Progenitor cell of endocrine pancreas (in vitro differentiated cells): ENCODE measurements around the gene PLCL1. TPM values are rescaled to one million over a fixed set of nuclear protein-coding genes. Genes with fewer than 3 reads are reported as not detected.

ENCODE experiments used
- DNase-seq: peaks from one replicate; pipeline ENCODE4 v3.0.0; 2021; ENCODE audit warnings: low spot score; ENCODE audit not compliant: unreplicated experiment
- H3K27ac Mint-ChIP-seq: 2 replicates; pipeline ENCODE4 v1.8.0; 2021; ENCODE audit warnings: mild to moderate bottlenecking, moderate library complexity, mixed read lengths
- H3K27me3 Mint-ChIP-seq: 2 replicates; pipeline ENCODE4 v1.8.0; 2021; ENCODE audit warnings: mixed read lengths
- H3K36me3 Mint-ChIP-seq: 2 replicates; pipeline ENCODE4 v1.8.0; 2022; ENCODE audit warnings: mixed read lengths; ENCODE audit not compliant: insufficient read depth
- H3K4me1 Mint-ChIP-seq: 2 replicates; pipeline ENCODE4 v1.8.0; 2021; ENCODE audit warnings: low read depth, mixed read lengths
- H3K4me3 Mint-ChIP-seq: 2 replicates; pipeline ENCODE4 v1.8.0; 2021; ENCODE audit warnings: low read depth, mild to moderate bottlenecking, moderate library complexity, mixed read lengths
- H3K9me3 Mint-ChIP-seq: 2 replicates; pipeline ENCODE4 v1.8.0; 2021; ENCODE audit warnings: low read depth, mixed read lengths
- total RNA-seq: library from RNA; stranded (reverse); gene quantifications from 2 replicates; pipeline ENCODE4 v1.2.1, GENCODE V29; 2021
- TF ChIP-seq, protein P1 (sequence below): fragments of 200-600 bp; sonication (generic); IDR thresholded peaks from one replicate; pipeline ENCODE4 v1.5.0; 2021; ENCODE audit warnings: antibody characterized with exemption, mild to moderate bottlenecking; ENCODE audit not compliant: unreplicated experiment

Gene PLCL1
- total RNA-seq, 1 donor from 2014 or later, result 48.3 TPM

DNA sequence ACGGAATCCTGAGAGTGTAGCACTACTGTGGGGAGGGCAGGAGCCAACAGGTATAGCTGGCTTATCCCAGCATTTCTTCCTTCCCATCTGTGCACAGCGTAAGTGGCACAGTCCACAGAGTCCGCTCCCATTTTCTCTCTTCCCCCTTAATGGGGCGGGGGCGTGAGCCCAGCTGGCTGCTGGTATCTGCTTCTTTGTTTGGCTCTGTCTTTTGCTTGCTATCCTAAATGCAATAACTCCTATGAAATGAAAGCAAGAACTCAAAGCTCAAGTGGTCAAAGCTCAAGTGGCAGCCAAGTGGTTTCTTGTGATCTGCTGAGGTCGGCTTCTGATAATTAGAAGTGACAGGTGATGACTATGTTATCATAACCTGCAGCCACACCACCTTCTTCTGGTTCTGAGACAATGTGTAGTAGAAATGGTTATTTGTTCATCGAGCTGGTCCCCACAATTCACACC, 192.7 kb downstream of the PLCL1 start:
- H3K36me3 Mint-ChIP-seq, result peaks cover 13% of the 10 kb centered on the region
- TF ChIP-seq, protein P1, sequence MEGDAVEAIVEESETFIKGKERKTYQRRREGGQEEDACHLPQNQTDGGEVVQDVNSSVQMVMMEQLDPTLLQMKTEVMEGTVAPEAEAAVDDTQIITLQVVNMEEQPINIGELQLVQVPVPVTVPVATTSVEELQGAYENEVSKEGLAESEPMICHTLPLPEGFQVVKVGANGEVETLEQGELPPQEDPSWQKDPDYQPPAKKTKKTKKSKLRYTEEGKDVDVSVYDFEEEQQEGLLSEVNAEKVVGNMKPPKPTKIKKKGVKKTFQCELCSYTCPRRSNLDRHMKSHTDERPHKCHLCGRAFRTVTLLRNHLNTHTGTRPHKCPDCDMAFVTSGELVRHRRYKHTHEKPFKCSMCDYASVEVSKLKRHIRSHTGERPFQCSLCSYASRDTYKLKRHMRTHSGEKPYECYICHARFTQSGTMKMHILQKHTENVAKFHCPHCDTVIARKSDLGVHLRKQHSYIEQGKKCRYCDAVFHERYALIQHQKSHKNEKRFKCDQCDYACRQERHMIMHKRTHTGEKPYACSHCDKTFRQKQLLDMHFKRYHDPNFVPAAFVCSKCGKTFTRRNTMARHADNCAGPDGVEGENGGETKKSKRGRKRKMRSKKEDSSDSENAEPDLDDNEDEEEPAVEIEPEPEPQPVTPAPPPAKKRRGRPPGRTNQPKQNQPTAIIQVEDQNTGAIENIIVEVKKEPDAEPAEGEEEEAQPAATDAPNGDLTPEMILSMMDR, result no peak
- no peak overlapping the region for H3K27ac Mint-ChIP-seq
- H3K27me3 Mint-ChIP-seq, result no peaks in the 10 kb centered on the region
- H3K9me3 Mint-ChIP-seq, result peaks cover 3% of the 10 kb centered on the region
- DNase-seq, result no peak
- no peak overlapping the region for H3K4me3 Mint-ChIP-seq
- H3K4me1 Mint-ChIP-seq, result peaks cover 13% of the 10 kb centered on the region

DNA sequence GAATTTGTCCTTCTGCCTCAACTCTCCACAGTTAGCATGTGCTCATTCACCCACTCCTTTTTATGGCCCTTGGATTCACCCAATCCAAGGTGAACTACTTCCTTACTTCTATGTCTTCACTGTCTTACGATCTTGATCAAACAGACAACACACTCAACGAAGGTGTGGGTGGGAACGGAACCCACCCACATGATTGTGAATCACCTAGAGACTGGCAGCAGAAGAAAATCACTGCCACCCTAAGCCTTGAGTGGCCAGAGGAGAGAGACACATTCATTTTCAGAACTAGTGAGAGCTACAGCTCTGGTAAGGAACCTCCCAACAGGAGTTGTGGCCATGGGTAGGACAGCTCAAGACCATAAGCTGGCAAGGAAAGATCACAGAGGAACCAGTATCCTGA, 194.3 kb downstream of the PLCL1 start:
- TF ChIP-seq, protein P1, result no peak
- Mint-ChIP-seq H3K27me3 (no peaks in the 10 kb centered on the region), H3K36me3 (peaks cover 8% of the 10 kb centered on the region), H3K4me3 (no peak overlapping the region), H3K9me3 (no peaks in the 10 kb centered on the region), H3K27ac (no peak overlapping the region), H3K4me1 (peaks cover 16% of the 10 kb centered on the region)
- no peak for DNase-seq

GRCh38 chr2:198000417-198000816, 196.0 kb downstream of the PLCL1 start:
- no peak overlapping the region for H3K27ac Mint-ChIP-seq
- no peaks in the 10 kb centered on the region for H3K9me3 Mint-ChIP-seq
- H3K4me1 Mint-ChIP-seq, result peaks cover 28% of the 10 kb centered on the region
- DNase-seq, result no peak
- TF ChIP-seq, protein P1, result no peak
- peaks cover 6% of the 10 kb centered on the region for H3K36me3 Mint-ChIP-seq
- H3K4me3 Mint-ChIP-seq, result no peak overlapping the region
- no peaks in the 10 kb centered on the region for H3K27me3 Mint-ChIP-seq

GRCh38 chr2:198004173-198004572, 199.8 kb downstream of the PLCL1 start:
- Mint-ChIP-seq H3K36me3 (peaks cover 8% of the 10 kb centered on the region), H3K4me1 (peaks cover 31% of the 10 kb centered on the region), H3K4me3 (no peak overlapping the region), H3K27ac (peak overlapping the region; percentile 43), H3K27me3 (no peaks in the 10 kb centered on the region), H3K9me3 (peaks cover 5% of the 10 kb centered on the region)
- DNase-seq, result no peak
- TF ChIP-seq, protein P1, result no peak

DNA sequence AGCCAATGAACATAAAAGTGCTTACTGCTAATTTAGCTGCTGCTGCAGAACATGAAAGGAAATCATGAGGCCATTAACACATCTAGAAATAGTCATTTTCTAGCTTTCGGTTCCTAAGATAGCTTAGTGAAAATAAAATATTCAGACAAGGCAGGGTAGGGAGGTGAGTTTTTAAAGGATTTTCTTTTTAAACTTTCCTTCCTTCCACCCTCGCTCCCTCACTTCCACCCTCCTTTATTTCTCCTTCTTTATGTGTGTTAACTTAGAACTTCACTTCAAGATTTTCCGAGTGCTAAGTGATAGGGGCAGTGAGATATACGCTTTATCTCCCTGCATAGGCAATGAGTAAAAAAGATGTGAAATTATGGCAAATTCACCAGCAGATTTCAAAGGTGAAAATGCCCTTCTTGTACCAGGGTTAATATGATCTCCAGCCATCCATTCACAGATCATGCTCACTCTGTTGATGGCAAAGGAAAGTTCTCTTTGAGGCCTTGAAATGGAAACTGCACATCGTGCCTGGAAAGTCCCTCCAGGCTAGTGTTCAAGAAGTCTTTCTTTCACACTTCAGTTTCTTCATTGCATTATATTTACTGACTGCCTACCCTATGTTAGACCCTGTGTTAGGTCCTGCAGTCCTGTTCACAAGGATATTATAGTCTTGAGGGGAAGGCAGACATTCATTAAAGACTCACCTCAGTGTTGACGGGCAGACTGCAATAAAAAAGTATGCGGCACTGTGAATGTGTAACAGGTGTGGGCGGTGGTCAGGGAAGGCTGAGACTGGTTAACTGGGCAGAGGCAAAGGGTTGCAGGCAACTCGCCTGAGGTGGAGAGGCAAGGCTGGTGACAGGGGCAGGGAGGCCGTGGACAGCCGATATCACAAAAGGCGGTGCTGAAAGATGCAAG, 200.8 kb downstream of the PLCL1 start:
- TF ChIP-seq, protein P1, result no peak
- Mint-ChIP-seq H3K9me3 (peaks cover 14% of the 10 kb centered on the region), H3K36me3 (peaks cover 16% of the 10 kb centered on the region), H3K4me3 (no peak overlapping the region), H3K27me3 (no peaks in the 10 kb centered on the region), H3K4me1 (peaks cover 30% of the 10 kb centered on the region), H3K27ac (peak overlapping the region; percentile 41)
- DNase-seq, result no peak
